ENCODE measurements around the gene GPR35. TPM values are rescaled to one million over a fixed set of nuclear protein-coding genes. Genes with fewer than 3 reads are reported as not detected.

The GPR35 gene
- total RNA-seq, 4 donors from 2014 or later: 0.72 to 1.8 (median 0.87) TPM

- no peaks in the 10 kb centered on the region for H3K9me3 ChIP-seq
- ATAC-seq (no peak), DNase-seq (no peak)
- no peaks in the 10 kb centered on the region for H3K36me3 ChIP-seq
- TF ChIP-seq CTCF (IDR thresholded peaks at IDR 0.05 in 4 of 5, conservative IDR thresholded peaks at IDR 0.05 in 1 of 5) (no peak), POLR2A (IDR thresholded peaks at IDR 0.05) (no peak)
- H3K27me3 ChIP-seq: no peaks in the 10 kb centered on the region
- intact Hi-C loops (cut with DNase I; ENCODE audit: low total_unique reads): loop anchor here (5.0 to 10.0 kb wide), 4 partner anchors 250 to 1050 kb away; partner anchors contain the start of genes ATG4B, NDUFA10, SNED1 and THAP4
- peak overlapping the region; percentile 74 to 98 (median 92) for H3K4me3 ChIP-seq
- in situ Hi-C loops (cut with MboI; ENCODE audit: low sequenced_read_pairs in 4 of 4): no loop called here
- H3K4me1 ChIP-seq: peaks cover 32 to 39% of the 10 kb centered on the region in 2 donors
- H3K27ac ChIP-seq: peak overlapping the region; percentile 91 to 98 (median 96)
Measured at GRCh38 chr2:240585101-240585500, 40.2 kb upstream of the GPR35 start.

GRCh38 chr2:240585681-240586197, 39.5 kb upstream of the GPR35 start:
- in situ Hi-C loops (cut with MboI; ENCODE audit: low sequenced_read_pairs in 4 of 4) (no loop called here), intact Hi-C loops (cut with DNase I; ENCODE audit: low total_unique reads) (loop anchor here (1.0 to 10.0 kb wide), 6 partner anchors 19 to 1049 kb away; partner anchors contain the start of genes ATG4B, DUSP28, NDUFA10 and SNED1)
- TF ChIP-seq CTCF (IDR thresholded peaks at IDR 0.05 in 4 of 5, conservative IDR thresholded peaks at IDR 0.05 in 1 of 5) (no peak), POLR2A (IDR thresholded peaks at IDR 0.05) (no peak)
- Histone ChIP-seq H3K4me3 (peak overlapping the region; percentile 74 to 98 (median 92)), H3K27ac (peak overlapping the region; percentile 91 to 98 (median 96)), H3K4me1 (peaks cover 32 to 35% of the 10 kb centered on the region in 2 donors), H3K36me3 (peaks cover 0 to 1% of the 10 kb centered on the region in 2 donors), H3K27me3 (no peaks in the 10 kb centered on the region), H3K9me3 (no peaks in the 10 kb centered on the region)
- ATAC-seq (no peak), DNase-seq (no peak)

- peaks cover 32 to 35% of the 10 kb centered on the region in 2 donors for H3K4me1 ChIP-seq
- peak; percentile 93 to 95 for ATAC-seq
- peak within 1 kb of the TSS; percentile 74 to 98 (median 92) for H3K4me3 ChIP-seq
- in situ Hi-C loops (cut with MboI; ENCODE audit: low sequenced_read_pairs in 4 of 4): no loop called here
- TF ChIP-seq POLR2A (IDR thresholded peaks at IDR 0.05) (peak; percentile 80 to 83), CTCF (IDR thresholded peaks at IDR 0.05 in 4 of 5, conservative IDR thresholded peaks at IDR 0.05 in 1 of 5) (peak in 2 of 5 experiments; percentile 43 to 54)
- DNase-seq: peak; percentile 98 to 99
- H3K36me3 ChIP-seq: peaks cover 0 to 4% of the 10 kb centered on the region in 2 donors
- H3K9me3 ChIP-seq: no peaks in the 10 kb centered on the region
- intact Hi-C loops (cut with DNase I; ENCODE audit: low total_unique reads): loop anchor here (1.0 to 10.0 kb wide), 6 partner anchors 20 to 1048 kb away; partner anchors contain the start of genes ATG4B, DUSP28, NDUFA10 and SNED1
- no peaks in the 10 kb centered on the region for H3K27me3 ChIP-seq
- peak within 1 kb of the TSS; percentile 91 to 98 (median 96) for H3K27ac ChIP-seq
Measured at GRCh38 chr2:240586198-240586918, 38.9 kb upstream of the GPR35 start, which contains the start of gene CAPN10. Gene CAPN10, plus strand, starts transcription at chr2:240586734. Its CDS starts 178 bp downstream, at chr2:240586912.

- H3K36me3 ChIP-seq: peaks cover 0 to 8% of the 10 kb centered on the region in 2 donors
- ATAC-seq (peak; percentile 24 to 26), DNase-seq (no peak)
- peak overlapping the region; percentile 91 to 98 (median 96) for H3K27ac ChIP-seq
- H3K4me1 ChIP-seq: peaks cover 32 to 35% of the 10 kb centered on the region in 2 donors
- peak overlapping the region; percentile 74 to 98 (median 92) for H3K4me3 ChIP-seq
- TF ChIP-seq CTCF (IDR thresholded peaks at IDR 0.05 in 4 of 5, conservative IDR thresholded peaks at IDR 0.05 in 1 of 5): no peak
- TF ChIP-seq POLR2A (IDR thresholded peaks at IDR 0.05): no peak
- intact Hi-C loops (cut with DNase I; ENCODE audit: low total_unique reads): loop anchor here (1.0 to 10.0 kb wide), 6 partner anchors 21 to 1048 kb away; partner anchors contain the start of genes ATG4B, DUSP28, NDUFA10 and SNED1
- in situ Hi-C loops (cut with MboI; ENCODE audit: low sequenced_read_pairs in 4 of 4): no loop called here
- H3K27me3 ChIP-seq: no peaks in the 10 kb centered on the region
- no peaks in the 10 kb centered on the region for H3K9me3 ChIP-seq
Measured at GRCh38 chr2:240586919-240587800, 38.1 kb upstream of the GPR35 start.

All from gastrocnemius medialis (tissue), 4 donors.